ENCODE measurements around the gene SERPINA4.

DNA sequence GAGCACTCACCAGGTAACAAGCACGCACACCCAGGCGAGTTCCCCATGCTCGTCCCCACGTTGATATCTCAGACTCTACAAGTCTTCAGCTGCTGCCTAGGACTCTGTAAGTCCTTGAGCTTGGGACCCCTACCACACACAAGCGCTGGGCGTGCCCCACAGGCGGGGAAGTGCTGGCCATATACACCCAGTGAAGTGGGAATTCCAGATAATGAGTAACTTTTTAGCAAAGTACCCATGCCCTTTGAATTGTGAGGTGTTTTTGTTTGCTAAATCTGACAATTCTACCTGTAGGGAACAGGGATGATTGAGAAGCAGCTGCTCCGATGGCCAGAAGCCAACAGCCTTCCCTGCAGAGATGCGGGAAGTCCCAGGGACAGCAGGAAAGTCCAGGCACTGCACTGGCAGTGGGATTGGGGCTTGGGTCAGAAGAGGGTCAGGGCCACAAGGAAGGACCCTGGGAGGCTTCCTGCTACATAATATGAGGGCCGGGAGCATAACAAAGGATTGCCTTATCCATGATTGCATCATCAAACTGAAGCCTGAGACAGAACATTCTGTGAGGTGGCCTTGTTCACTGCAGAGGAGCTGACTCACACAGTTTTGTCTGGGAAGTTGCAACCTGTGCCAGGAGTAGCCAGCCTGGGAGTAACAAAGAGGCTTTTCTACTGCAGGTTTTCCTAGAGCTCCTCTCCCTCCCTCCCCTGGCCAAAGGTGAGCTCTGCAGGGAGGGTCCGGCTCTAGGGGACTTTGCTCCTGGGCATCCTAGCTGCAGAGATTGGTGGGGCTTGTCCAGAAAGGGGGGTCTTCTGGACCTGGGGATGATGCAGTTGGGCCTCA lies 37.8 kb downstream of the SERPINA4 start:
- no peak for TF ChIP-seq YY1 (IDR thresholded peaks at IDR 0.05; ENCODE audit: insufficient read depth, insufficient read length)
- no peak for TF ChIP-seq ZNF274 (IDR thresholded peaks at IDR 0.05; ENCODE audit: low read depth, low read length)
- no peak for TF ChIP-seq SUZ12 (IDR thresholded peaks at IDR 0.05; ENCODE audit: extremely low read depth, insufficient read depth, insufficient read length)

All from NT2/D1 (cell line).